Fibroblast of pulmonary artery (primary cell): ENCODE measurements around the gene GRSF1.

Experiments used
- DNase-seq: peaks from one replicate; pipeline ENCODE4 v3.0.0-alpha.2; 2010; ENCODE audit warnings: low read depth
- H3K4me3 ChIP-seq: replicated peaks from 2 replicates; pipeline ENCODE4 v1.5.1; 2011; ENCODE audit warnings: low read depth, mild to moderate bottlenecking, control low read depth, low read length, moderate library complexity
- TF ChIP-seq, protein P1 (sequence below): IDR thresholded peaks from 2 replicates; pipeline ENCODE4 v1.5.1; 2011; ENCODE audit warnings: mild to moderate bottlenecking, control low read depth, low read length, inconsistent platforms; ENCODE audit errors: missing control alignments

The GRSF1 gene, protein sequence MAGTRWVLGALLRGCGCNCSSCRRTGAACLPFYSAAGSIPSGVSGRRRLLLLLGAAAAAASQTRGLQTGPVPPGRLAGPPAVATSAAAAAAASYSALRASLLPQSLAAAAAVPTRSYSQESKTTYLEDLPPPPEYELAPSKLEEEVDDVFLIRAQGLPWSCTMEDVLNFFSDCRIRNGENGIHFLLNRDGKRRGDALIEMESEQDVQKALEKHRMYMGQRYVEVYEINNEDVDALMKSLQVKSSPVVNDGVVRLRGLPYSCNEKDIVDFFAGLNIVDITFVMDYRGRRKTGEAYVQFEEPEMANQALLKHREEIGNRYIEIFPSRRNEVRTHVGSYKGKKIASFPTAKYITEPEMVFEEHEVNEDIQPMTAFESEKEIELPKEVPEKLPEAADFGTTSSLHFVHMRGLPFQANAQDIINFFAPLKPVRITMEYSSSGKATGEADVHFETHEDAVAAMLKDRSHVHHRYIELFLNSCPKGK

GRCh38 chr4:70839589-70840093, at the start of gene GRSF1:
Gene GRSF1, minus strand, starts transcription at chr4:70839890. Its CDS starts 63 bp downstream, at chr4:70839827.
- H3K4me3 ChIP-seq = peak within 1 kb of the TSS; percentile 72
- TF ChIP-seq, protein P1, sequence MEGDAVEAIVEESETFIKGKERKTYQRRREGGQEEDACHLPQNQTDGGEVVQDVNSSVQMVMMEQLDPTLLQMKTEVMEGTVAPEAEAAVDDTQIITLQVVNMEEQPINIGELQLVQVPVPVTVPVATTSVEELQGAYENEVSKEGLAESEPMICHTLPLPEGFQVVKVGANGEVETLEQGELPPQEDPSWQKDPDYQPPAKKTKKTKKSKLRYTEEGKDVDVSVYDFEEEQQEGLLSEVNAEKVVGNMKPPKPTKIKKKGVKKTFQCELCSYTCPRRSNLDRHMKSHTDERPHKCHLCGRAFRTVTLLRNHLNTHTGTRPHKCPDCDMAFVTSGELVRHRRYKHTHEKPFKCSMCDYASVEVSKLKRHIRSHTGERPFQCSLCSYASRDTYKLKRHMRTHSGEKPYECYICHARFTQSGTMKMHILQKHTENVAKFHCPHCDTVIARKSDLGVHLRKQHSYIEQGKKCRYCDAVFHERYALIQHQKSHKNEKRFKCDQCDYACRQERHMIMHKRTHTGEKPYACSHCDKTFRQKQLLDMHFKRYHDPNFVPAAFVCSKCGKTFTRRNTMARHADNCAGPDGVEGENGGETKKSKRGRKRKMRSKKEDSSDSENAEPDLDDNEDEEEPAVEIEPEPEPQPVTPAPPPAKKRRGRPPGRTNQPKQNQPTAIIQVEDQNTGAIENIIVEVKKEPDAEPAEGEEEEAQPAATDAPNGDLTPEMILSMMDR = no peak
- DNase-seq = peak; percentile 95

DNA sequence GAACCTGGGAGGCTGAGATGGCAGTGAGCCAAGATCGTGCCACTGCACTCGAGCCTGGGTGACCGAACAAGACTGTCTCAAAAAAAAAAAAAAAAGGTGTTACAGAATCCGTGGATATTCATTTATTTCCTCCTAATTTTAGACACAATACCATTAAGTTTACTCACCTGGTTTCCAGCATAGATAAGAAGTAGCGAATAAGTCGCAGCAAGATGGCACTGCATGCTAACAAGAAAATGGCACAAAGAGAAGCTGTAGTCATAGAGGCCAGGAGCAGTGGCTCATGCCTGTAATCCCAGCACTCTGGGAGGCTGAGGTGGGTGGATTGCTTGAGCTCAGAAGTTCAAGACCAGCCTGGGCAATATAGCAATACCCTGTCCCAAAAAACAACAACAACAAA, 45.5 kb upstream of the GRSF1 start:
- H3K4me3 ChIP-seq = no peak overlapping the region
- TF ChIP-seq, protein P1 = no peak
- no peak for DNase-seq

DNA sequence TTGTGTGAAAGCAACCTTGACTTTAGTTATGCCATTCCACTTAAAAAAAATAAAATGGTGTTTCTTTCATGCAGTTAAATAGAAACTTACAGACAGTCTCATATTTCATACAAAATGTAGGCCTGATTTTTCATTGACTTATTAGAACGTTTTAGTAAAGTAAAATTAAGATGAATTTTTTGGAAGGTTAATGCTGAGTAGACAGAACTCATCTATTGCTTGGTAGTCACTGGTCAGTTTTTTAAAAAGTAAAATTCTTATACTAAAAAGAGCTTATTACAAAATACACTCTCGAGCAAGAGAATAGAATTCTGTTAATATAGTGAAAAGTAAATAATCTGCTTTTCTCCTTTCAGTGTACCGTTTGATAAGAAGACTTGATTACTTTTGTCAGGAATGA, 41.0 kb upstream of the GRSF1 start:
- no peak for DNase-seq
- TF ChIP-seq, protein P1 = no peak
- no peak overlapping the region for H3K4me3 ChIP-seq

GRCh38 chr4:70877556-70877955, 37.9 kb upstream of the GRSF1 start:
- H3K4me3 ChIP-seq = no peak overlapping the region
- DNase-seq = no peak
- TF ChIP-seq, protein P1 = no peak

DNA sequence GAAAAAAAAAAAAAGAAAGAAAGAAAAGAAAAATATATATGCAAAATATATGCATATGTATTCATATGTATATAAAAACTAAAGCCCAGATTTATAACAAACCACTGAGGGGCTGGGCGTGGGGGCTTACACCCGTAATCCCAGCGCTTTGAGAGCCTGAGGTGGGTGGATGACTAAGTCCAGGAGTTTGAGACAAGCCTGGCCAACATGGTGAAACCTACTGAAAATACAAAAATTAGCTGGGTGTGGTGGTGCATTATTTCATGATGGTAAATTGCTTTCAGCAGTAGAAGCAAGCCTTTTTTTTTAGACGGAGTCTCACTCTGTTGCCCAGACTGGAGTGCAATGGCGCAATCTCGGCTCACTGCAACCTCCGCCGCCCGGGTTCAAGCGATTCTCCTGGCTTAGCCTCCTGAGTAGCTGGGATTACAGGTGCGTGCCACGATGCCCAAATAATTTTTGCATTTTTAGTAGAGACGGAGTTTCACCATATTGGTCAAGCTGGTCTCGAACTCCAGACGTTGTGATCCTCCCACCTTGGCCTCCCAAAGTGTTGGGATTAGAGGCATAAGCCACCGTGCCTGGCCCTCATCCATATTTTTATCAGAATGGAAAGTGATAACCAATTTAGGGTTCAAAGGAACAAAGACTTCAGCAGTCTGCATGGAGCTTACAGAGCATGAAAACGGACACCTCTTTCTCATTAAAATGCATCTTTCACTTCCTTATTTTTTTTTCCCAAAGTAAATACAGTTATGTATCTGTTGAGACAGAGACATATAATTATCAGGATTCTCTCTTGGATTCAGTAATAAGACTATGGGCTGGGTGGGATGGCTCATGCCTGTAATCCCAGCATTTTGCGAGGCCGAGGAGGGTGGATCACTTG, 34.8 kb upstream of the GRSF1 start:
- no peak for DNase-seq
- TF ChIP-seq, protein P1 = no peak

DNA sequence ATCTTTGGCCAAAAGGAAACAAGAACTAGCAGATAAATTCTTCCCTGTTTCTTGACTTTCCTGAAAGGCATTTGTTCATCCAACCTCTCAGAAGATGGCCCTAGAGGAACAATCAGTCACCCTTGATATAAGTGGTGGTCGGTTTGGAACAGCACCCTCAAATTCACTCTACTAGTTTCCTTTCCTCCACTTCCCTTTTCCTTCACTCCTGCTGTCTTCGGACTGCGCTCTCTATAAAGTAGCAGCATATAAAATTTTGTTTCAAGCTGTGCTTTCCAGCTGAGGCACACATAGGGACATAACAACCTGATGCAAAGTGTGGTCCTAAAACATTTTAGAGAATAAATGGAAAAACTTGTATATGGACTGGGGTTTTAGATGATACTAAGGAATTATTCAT, 33.5 kb upstream of the GRSF1 start:
- no peak for DNase-seq
- TF ChIP-seq, protein P1 = no peak

More for the DNA sequence above, 34.8 kb upstream of the GRSF1 start:
- no peak overlapping the region for H3K4me3 ChIP-seq

More for the DNA sequence above, 33.5 kb upstream of the GRSF1 start:
- no peak overlapping the region for H3K4me3 ChIP-seq
